ENCODE results near the gene FOXJ1.

Gene FOXJ1

DNA sequence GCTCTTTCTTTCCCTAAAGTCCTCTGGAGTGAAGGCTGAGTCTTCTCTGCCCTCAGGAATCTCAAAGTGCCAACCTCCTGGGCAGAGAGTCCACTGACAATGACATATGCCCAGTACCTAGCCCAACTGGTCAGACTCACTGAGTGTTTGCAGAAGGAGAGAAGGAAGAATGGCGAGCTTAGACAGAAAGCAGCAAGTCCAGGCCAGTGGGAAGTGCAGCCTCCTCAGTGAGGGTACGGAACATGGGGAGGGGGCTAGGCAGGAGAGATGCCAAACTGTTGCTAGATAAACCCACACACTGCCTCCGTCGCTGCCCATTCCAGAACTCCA, 38.1 kb downstream of the FOXJ1 start:
- Mint-ChIP-seq H3K4me3 (peak overlapping the region; percentile 98), H3K27me3 (no peaks in the 10 kb centered on the region), H3K27ac (ENCODE audit: low read depth) (peak overlapping the region; percentile 95), H3K9me3 (no peaks in the 10 kb centered on the region), H3K4me1 (peaks cover 28% of the 10 kb centered on the region), H3K36me3 (ENCODE audit: insufficient read depth) (peaks cover 34% of the 10 kb centered on the region)
- ATAC-seq (replicated peaks; ENCODE audit: extremely low read depth, poor library complexity, severe bottlenecking) (no peak), DNase-seq (ENCODE audit: low spot score in 2 of 2) (no peak)

DNA sequence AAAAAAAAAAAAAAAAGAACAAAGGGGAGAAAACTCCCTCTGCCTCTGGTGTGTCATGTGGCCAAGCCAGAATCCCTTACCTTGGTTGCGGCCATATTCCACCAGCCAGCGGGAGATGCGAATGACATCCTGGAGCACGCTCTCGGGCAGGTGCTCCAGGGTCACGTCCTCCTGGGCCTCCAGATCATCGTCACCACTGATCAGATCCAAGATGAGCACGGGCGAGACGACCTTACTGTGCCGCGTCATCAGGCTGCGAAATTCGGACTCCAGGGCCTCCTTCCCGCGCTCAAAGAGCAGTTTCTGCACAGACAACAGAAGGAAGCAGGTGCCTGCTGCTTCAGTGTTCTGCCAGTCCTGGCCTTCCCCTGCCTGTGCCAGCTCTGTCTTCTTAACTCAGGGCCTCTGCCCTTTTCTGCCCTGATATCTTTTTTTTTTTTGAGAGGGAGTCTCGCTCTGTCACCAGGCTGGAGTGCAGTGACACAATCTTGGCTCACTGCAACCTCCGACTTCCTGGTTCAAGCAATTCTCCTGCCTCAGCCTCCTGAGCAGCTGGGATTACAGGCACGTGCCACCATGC, 43.2 kb downstream of the FOXJ1 start:
- DNase-seq (ENCODE audit: low spot score in 2 of 2), result no peak
- ATAC-seq (replicated peaks; ENCODE audit: extremely low read depth, poor library complexity, severe bottlenecking), result no peak
- no peaks in the 10 kb centered on the region for H3K9me3 Mint-ChIP-seq
- peaks cover 17% of the 10 kb centered on the region for H3K4me1 Mint-ChIP-seq
- peak overlapping the region; percentile 32 for H3K27ac Mint-ChIP-seq (ENCODE audit: low read depth)
- H3K27me3 Mint-ChIP-seq, result no peaks in the 10 kb centered on the region
- H3K36me3 Mint-ChIP-seq (ENCODE audit: insufficient read depth), result peaks cover 58% of the 10 kb centered on the region
- no peak overlapping the region for H3K4me3 Mint-ChIP-seq

DNA sequence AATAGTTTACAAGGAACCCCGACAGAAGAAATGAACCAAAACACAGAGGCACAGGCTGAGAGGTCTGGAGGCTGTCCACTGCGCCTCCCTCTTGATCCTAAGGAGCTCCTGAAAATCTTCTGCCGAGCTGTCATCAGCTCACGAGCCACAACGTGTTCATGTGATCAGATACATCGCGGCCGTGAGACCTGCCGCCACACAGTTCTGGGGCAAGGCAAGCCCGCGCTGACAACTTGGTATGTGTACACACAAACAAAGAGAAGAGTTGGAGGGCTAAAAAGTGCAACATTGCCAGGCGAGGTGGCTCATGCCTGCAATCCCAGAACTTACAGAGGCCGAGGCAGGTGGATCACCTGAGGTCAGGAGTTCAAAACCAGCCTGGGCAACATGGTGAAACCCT, 45.1 kb downstream of the FOXJ1 start:
- DNase-seq (ENCODE audit: low spot score in 2 of 2), result no peak
- ATAC-seq (replicated peaks; ENCODE audit: extremely low read depth, poor library complexity, severe bottlenecking), result no peak
- peaks cover 61% of the 10 kb centered on the region for H3K36me3 Mint-ChIP-seq (ENCODE audit: insufficient read depth)
- H3K27me3 Mint-ChIP-seq, result no peaks in the 10 kb centered on the region
- H3K27ac Mint-ChIP-seq (ENCODE audit: low read depth), result no peak overlapping the region
- H3K4me1 Mint-ChIP-seq, result peaks cover 6% of the 10 kb centered on the region
- H3K9me3 Mint-ChIP-seq, result no peaks in the 10 kb centered on the region
- H3K4me3 Mint-ChIP-seq, result no peak overlapping the region

DNA sequence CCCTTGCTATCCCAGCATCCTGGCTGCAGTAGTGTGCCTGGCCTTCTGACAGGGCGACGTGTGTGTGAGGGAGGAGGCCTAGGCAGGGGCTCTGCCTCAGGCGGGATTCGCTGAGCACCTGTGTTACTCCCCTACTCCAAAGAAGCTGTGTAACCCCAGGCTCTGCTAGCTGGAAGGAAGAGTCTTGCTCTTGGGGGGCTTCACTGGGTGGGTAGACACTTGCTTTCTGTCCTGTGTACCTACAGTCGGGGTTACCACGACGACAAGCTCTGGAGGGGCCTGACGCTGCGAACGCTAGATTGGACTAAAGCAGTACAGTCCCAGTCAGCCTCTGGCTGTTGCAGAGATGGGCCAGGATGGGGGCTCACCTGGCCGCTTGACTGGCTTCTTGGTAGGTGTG, 47.0 kb downstream of the FOXJ1 start:
- Mint-ChIP-seq H3K4me1 (no peaks in the 10 kb centered on the region), H3K27ac (ENCODE audit: low read depth) (no peak overlapping the region), H3K36me3 (ENCODE audit: insufficient read depth) (peaks cover 47% of the 10 kb centered on the region), H3K27me3 (no peaks in the 10 kb centered on the region), H3K4me3 (no peak overlapping the region), H3K9me3 (no peaks in the 10 kb centered on the region)
- ATAC-seq (replicated peaks; ENCODE audit: extremely low read depth, poor library complexity, severe bottlenecking) (no peak), DNase-seq (ENCODE audit: low spot score in 2 of 2) (no peak)

DNA sequence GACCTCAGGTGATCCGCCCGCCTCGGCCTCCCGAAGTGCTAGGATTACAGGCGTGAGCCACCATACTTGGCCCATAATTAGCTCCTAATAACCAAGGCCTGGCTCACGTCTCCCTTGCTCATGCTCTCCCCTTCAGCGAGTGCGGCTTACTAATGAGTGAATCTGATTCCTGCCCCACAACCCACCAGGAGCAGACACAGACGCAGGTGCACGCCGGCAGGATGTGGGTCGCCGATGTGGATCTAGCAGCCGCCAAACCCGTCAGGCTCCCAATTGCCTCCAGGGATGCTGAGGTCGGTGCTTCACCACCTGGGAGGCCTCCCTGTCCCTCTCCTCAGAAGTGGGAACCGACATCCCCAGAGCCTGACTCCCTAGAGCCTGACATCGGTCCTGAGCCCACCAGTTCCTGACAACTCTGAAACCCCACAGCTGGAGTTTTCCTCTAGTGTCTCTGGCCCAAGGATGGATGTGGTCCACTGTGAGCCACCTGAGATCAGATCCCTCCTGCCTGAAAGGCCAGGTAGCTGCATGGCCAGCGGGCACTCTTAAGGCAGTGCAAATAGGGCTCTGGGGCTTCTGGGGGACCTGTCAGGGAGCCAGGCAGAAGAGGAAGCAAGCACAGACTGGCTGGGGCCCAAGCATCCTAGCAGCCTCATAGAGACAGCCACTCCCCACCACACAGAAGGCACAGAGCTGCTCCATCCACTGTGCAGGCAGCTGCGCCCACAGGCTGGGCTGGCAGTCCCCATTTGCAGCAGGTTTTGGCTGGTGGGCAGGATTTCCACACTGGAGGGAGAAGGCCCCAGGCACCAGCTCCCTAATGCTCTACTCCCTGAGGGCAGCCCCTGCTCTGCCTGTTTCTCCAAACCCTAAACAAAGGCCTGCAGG, 48.3 kb downstream of the FOXJ1 start:
- Mint-ChIP-seq H3K27ac (ENCODE audit: low read depth) (no peak overlapping the region), H3K27me3 (no peaks in the 10 kb centered on the region), H3K4me1 (no peaks in the 10 kb centered on the region), H3K36me3 (ENCODE audit: insufficient read depth) (peaks cover 35% of the 10 kb centered on the region), H3K4me3 (no peak overlapping the region), H3K9me3 (no peaks in the 10 kb centered on the region)
- no peak for DNase-seq (ENCODE audit: low spot score in 2 of 2)
- ATAC-seq (replicated peaks; ENCODE audit: extremely low read depth, poor library complexity, severe bottlenecking), result no peak

DNA sequence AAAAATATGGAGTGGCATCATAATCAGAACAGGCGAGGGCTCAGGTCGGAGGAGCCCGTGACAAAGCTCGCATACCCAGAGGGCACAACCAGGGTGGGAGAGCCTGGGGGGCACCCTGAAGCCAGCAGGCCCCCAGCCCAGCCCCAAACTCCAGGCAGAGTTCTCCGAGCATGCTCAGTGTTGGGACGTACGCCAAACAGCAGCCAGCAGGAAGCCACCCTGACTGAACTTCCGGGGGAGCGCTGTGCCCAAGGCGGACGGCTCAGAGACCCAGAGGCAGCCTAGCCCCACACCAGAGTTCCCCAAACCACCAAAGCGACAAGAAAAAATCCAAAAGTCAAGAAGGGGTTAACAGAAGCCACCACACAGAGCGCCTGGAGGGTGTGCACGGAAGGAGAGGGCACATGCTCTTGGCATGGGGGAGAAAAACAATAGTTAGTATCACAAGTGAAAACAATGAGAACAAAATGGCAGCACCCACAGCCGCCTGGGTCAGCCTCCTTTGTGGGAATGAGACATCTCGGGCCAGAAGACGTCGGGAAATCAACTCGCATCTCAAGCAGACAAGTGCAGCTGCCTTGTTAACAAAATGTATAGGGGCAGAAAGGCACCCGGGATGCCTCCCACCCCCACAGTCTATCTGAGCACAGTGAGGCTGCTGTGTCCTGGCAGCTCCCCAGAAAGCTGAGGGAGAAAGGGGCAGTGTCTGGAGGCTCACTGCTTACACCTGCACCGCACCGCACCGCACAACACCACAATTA, 49.3 kb downstream of the FOXJ1 start:
- H3K36me3 Mint-ChIP-seq (ENCODE audit: insufficient read depth), result peaks cover 28% of the 10 kb centered on the region

DNA sequence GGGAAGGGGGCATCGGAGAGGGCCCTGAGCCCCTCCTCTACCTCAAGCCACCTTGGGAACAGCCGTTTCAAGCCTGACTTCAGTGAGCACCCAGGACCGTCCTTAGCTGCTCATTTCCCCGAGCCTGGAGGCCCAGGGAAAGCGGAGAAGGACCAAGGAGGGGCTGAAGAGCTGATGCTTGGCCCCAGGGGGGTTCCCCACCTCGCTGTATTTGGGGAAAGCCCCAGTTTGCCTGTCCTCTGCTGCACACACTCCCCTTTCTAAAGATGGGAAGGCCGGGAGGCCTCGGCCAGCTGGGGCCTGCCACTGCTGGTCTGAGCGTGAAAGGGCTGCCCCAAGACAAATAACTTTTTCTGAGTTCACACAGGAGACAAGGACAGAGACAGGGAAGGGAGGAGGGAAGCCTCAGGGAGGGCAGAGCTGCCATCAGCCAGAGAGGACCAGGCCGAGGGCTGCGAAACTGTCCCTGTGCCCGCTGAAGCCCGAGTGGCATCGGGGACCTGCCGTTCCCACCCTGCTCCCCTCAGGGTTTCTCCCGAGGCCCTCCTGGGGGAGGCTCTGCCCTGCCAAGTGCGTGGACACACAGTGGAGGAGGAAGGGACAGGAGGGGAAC, 50.4 kb downstream of the FOXJ1 start:
- no peak overlapping the region for H3K4me3 Mint-ChIP-seq
- H3K9me3 Mint-ChIP-seq, result no peaks in the 10 kb centered on the region
- no peak overlapping the region for H3K27ac Mint-ChIP-seq (ENCODE audit: low read depth)
- DNase-seq (ENCODE audit: low spot score in 2 of 2) (no peak), ATAC-seq (replicated peaks; ENCODE audit: extremely low read depth, poor library complexity, severe bottlenecking) (no peak)
- peaks cover 23% of the 10 kb centered on the region for H3K36me3 Mint-ChIP-seq (ENCODE audit: insufficient read depth)
- no peaks in the 10 kb centered on the region for H3K27me3 Mint-ChIP-seq
- no peaks in the 10 kb centered on the region for H3K4me1 Mint-ChIP-seq

More for the DNA sequence above, 49.3 kb downstream of the FOXJ1 start:
- H3K4me1 Mint-ChIP-seq, result no peaks in the 10 kb centered on the region
- ATAC-seq (replicated peaks; ENCODE audit: extremely low read depth, poor library complexity, severe bottlenecking), result no peak
- no peak for DNase-seq (ENCODE audit: low spot score in 2 of 2)
- H3K27me3 Mint-ChIP-seq, result no peaks in the 10 kb centered on the region
- H3K9me3 Mint-ChIP-seq, result no peaks in the 10 kb centered on the region
- no peak overlapping the region for H3K4me3 Mint-ChIP-seq
- H3K27ac Mint-ChIP-seq (ENCODE audit: low read depth), result no peak overlapping the region

DNA sequence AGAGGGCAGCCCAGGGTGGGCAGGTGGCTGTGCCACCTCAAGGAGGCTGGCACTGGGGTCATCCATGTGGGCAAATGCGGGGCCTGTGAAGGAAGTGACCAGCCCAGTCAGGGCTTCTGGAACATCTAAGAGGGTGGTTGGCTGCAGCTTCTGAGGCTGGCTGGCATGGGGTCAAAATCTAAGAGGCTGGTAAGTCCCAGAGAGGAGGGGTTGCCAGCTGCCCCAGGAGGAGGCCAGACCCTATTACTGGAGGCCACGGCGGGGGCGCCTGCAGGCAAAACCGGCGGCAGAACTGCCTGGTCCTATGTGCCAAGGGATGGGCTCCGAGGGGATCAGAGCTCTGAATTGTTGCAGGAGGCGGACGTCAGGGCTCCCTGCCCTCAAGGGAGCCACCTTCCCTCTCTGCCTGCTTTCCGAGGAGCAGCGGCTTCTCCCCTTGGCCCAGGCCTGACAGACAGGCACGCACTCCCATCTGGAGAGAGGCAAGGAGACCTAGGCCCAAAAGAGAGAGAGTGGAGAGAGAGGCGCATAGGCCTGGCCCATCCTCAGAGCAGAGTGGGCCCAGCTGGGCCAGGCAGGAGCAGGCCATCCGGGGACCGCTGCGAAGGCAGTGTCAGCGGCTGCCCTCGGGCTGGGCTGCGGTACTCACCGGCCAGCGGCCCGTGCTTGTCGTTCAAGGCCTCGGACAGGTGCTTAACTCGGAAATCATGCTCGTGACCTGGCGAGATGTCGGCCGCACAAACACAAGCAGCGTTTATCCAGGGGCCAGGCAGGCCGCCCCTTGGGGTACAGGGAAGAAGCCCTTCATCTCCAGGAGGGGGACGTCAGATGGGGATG, 51.1 kb downstream of the FOXJ1 start:
- ATAC-seq (replicated peaks; ENCODE audit: extremely low read depth, poor library complexity, severe bottlenecking) (no peak), DNase-seq (ENCODE audit: low spot score in 2 of 2) (no peak)
- no peaks in the 10 kb centered on the region for H3K4me1 Mint-ChIP-seq
- peak overlapping the region; percentile 67 for H3K27ac Mint-ChIP-seq (ENCODE audit: low read depth)
- no peak overlapping the region for H3K4me3 Mint-ChIP-seq
- no peaks in the 10 kb centered on the region for H3K9me3 Mint-ChIP-seq
- H3K36me3 Mint-ChIP-seq (ENCODE audit: insufficient read depth), result peaks cover 25% of the 10 kb centered on the region
- no peaks in the 10 kb centered on the region for H3K27me3 Mint-ChIP-seq

DNA sequence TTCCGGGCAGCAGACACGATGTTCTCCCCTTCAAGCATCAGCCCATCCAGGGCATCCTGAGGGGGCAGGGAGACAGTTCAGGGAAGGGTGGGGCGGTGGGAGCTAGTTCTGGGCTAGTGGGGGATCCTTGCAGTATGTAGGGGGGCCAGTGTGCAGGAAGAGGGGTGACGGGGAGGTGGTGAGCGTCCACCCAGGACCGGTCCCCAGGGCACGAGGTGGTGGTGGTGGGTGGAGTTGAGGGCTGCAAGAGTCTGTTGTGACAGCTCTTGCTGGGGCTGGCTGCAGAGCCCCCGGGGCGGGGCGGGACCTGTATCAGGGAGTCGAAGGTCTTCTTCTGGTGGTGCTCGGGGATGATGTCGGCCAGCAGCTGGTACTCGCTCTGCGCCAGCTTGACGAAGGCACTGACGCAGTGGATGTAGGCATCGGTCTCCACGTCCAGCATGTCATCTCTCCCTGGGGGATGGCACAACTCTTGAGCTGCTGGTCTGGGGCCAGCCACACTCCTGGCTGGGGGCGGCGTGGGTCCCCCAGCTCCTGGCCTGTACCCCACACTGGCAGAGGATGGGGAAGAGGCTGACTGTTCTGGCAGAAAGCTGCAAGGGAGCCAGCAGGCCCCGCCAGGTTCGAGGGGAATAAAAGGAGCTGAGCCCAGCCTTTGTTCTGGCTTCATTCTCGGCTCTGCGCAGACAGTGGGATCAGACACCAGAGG, 52.0 kb downstream of the FOXJ1 start:
- H3K4me1 Mint-ChIP-seq, result no peaks in the 10 kb centered on the region
- H3K4me3 Mint-ChIP-seq, result no peak overlapping the region
- no peaks in the 10 kb centered on the region for H3K27me3 Mint-ChIP-seq
- no peak for ATAC-seq (replicated peaks; ENCODE audit: extremely low read depth, poor library complexity, severe bottlenecking)
- peaks cover 23% of the 10 kb centered on the region for H3K36me3 Mint-ChIP-seq (ENCODE audit: insufficient read depth)
- no peak for DNase-seq (ENCODE audit: low spot score in 2 of 2)
- H3K9me3 Mint-ChIP-seq, result no peaks in the 10 kb centered on the region
- H3K27ac Mint-ChIP-seq (ENCODE audit: low read depth), result peak overlapping the region; percentile 67

DNA sequence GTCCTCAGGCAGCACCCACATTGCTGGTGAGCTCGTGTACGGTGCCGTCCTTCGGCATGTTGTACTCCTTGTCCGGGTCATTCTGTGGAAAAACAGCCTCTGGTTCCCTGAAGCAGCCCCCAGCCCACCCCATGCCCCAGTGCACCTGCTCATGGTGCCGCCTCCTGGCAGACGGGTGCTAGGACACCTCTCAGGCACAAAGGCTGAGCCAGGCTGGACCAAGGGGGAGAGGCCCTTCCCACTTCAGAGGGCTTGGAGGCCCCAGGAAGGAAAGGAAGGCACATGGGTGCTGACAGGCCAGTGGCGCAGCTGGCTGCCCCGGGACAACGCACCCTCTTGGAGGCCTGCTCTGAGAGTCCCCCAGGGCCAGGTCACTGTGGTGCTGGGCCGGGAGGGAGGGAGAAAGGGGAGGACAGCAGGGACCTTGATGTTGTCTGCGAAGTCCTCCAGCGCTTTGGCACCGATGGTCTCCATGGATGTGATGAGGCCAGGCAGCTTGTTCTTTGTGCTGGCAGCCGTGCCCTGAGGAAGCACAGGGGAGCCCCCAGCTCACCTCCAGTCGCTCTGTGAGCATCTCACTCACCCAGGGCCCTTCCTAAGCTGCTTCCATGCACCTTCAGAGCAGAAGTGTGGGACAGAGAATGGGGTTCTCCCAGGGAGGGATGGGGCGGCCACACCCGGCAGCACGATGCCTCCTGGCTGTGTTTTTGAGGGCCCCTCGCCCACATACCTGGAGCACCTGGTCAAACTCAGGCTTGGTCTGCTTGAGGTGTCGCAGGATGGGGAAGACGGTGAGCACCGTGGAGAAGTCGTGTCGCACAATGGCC, 52.8 kb downstream of the FOXJ1 start:
- H3K27me3 Mint-ChIP-seq, result no peaks in the 10 kb centered on the region
- H3K4me1 Mint-ChIP-seq, result no peaks in the 10 kb centered on the region
- no peaks in the 10 kb centered on the region for H3K9me3 Mint-ChIP-seq
- H3K27ac Mint-ChIP-seq (ENCODE audit: low read depth), result no peak overlapping the region
- no peak overlapping the region for H3K4me3 Mint-ChIP-seq
- no peak for DNase-seq (ENCODE audit: low spot score in 2 of 2)
- ATAC-seq (replicated peaks; ENCODE audit: extremely low read depth, poor library complexity, severe bottlenecking), result no peak
- peaks cover 18% of the 10 kb centered on the region for H3K36me3 Mint-ChIP-seq (ENCODE audit: insufficient read depth)

DNA sequence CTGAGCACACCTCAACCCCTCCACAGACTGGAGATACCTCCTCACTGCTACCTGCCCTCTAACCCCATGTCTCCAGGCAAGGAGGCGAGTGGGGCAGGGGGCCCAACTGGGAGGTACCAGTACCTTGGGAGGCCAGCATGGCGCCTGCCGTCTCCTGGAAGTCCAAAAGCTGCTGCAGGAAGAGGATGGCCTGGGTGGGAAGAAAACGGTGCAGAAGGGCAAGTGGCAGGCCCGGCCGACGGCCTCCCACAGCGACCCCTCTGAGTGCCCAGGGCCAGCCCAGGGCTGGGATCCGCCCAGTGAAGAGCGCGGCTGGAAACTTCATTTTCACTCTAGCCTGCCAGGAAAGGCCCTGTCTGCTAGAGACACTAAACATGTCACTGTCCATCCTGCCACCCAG, 53.5 kb downstream of the FOXJ1 start:
- ATAC-seq (replicated peaks; ENCODE audit: extremely low read depth, poor library complexity, severe bottlenecking) (no peak), DNase-seq (ENCODE audit: low spot score in 2 of 2) (no peak)
- Mint-ChIP-seq H3K4me3 (no peak overlapping the region), H3K9me3 (no peaks in the 10 kb centered on the region), H3K4me1 (no peaks in the 10 kb centered on the region), H3K27ac (ENCODE audit: low read depth) (no peak overlapping the region), H3K27me3 (no peaks in the 10 kb centered on the region), H3K36me3 (ENCODE audit: insufficient read depth) (peaks cover 14% of the 10 kb centered on the region)

All from central memory CD8-positive, alpha-beta T cell (primary cell).